ENCODE results near the gene TXNDC5.

Gene TXNDC5

GRCh38 chr6:7910654-7911344 lies at the start of gene TXNDC5:
Gene TXNDC5, minus strand, starts transcription at chr6:7910788. Its CDS starts 12 bp downstream, at chr6:7910776.
- peak in 54 of 56 donors; percentile 26 to 89 (median 65) for DNase-seq

DNA sequence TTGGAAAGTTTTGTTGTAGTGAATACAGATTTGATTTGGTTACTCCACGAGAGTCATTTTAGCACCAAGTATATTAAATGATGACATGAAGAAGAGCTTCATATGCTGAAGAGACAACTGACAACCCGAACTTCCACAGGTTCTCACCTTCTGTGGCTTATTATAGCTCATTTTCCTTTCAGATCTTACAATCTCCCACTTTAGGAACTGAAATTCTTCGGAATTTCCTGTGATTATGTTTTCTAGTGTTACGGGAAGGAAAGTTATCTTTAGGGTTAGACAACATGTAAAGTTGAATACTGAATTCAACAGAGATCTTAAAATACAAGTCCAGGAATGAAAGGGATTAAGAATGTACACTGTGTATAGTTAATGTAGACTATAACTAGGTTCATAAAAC lies 49.6 kb upstream of the TXNDC5 start:
- no peak for DNase-seq

- no peak for DNase-seq
These were observed 48.9 kb upstream of the TXNDC5 start for GRCh38 chr6:7959453-7959852.

DNA sequence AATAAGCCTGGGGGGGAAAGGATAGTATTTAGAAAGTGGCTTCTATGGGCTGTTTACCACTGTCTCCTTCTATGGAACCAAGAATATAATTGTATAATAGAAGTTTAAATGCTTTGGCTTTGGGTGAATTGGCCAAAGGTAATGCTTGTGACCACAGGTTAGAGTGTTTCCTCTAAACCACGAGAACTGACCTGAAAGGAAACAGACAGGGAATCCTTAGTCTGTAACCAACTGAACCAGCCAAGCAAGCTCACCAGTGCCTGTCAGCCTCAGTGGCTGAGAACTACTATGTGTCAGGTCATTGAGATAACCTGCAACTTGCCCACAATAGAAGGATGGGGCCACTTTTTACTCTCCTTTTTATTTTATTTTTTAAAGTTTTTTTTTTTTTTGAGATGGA lies 47.9 kb upstream of the TXNDC5 start:
- no peak for DNase-seq

DNA sequence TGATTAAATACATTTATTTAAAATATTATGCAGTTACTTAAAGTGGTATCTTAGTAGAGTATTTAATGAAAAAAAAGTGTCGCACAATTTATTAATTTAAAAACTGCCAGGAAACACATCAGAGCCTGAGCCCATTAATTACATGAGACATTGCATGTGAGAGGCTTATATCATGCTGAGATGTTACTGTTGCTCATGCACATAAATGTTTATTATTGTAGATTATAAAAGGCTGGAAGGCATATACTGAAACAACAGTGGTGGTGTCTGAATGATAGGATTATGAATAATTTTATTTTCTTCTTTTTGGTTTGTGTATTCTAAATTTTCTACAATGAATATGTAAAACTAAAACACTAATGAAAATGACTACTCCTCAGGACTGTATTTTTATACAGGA lies 45.7 kb upstream of the TXNDC5 start:
- no peak for DNase-seq

DNA sequence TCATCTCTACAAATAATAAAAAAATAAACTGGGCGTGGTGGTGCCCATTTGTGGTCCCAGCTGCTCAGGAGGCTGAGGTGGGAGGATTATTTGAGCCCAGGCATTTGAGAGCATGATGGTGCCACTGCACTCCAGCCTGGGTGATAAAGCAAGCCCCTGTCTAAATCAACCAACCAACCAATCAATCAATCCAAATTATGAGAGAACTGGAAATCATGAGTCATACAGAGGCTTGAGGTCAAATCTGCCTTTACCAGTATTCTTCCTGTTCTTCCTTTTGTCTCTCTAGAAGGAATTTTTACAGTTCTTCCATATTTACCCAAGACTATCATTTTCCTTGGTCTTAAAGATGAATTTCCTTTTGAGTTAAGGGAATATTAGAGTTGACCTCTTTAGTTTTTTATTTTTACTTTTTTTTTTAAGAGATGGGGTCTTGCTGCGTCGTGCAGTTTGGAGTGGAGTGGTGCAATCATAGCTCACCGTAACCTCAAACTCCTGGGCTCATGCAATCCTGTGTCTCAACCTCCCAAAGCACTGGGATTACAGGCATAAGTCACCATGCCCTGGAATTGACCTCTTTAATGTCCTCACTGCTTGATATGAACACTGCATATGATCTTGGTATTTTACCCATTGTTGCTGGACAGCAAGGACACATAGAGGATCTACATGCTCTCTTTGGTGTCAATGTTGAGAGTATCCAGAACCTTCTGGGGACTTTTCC lies 44.1 kb upstream of the TXNDC5 start:
- no peak for DNase-seq

DNA sequence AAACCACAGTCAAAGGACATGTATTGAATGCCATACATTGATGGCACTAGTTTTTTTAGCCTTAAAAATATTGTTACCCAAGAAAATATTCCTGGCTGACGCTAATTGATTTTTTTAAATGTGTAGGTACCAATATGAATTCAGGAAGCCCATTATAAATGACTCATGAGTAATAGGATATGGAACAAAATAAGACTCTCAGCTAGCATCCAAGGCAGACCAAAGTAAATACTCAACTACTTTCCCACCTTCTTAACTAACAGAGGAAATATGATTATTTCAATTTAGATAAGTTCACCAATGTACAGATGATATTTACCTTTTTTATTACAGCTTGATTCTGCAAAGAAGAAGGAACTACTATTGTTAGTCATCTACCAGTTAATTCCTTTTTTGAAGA lies 43.2 kb upstream of the TXNDC5 start:
- no peak for DNase-seq

- DNase-seq: peak in 5 of 56 donors; percentile 5 to 64 (median 21)
These were observed 29.3 kb upstream of the TXNDC5 start for GRCh38 chr6:7939864-7940228.

DNA sequence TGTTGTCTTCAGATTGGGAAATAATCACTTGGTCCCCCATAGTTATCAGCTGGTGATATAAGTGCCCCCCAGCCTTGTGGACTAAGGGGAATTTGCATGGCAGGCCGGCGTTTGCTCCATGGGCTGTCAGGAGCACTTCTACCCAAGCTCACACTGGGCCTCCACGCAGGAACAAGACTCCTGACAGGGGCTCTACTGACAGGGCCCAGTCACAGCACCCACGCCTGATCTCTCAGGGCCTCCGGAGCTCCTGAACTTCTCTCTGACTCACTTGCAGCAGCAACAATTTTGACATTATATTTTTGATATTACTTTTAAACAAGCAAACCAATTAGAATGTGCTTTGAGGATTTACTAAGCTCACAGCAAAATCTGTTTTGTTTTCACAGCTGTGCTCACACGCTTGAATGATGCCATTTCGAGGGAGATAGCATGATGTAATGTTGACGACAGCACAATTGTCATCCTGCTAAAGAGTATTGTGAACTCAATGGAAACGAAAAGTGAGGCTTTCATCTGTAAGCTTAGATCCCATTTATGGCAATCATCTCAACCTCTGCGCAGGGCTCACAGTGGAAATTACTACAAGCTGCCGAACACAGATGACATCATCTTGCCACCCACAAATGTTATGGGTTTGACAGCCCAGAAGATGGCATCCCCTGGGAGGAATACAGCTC lies 28.7 kb upstream of the TXNDC5 start:
- DNase-seq: peak in 22 of 56 donors; percentile 9 to 78 (median 43)

- no peak for DNase-seq
These were observed 28.1 kb upstream of the TXNDC5 start for GRCh38 chr6:7938562-7939183.

- DNase-seq: no peak
These were observed 23.2 kb upstream of the TXNDC5 start for GRCh38 chr6:7933794-7934193.

GRCh38 chr6:7932625-7933024 lies 22.0 kb upstream of the TXNDC5 start:
- no peak for DNase-seq

DNA sequence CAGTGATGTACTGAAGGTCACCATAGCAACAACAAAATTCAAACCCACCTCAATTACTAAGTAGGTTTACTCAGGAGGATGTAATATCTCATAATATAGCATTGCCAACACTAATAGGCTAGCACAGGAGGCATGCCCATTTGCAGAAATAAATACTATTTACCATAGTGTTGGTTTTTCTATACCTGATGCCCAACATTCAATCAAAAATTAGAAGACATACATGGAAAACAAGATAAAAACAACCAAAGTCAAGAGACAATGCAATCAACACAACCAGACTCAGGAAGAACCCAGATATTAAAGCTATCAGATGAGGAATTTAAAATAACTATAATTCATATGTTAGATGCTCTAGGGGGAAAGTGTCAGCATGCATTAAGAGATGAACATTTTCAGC lies 14.3 kb upstream of the TXNDC5 start:
- no peak for DNase-seq

DNA sequence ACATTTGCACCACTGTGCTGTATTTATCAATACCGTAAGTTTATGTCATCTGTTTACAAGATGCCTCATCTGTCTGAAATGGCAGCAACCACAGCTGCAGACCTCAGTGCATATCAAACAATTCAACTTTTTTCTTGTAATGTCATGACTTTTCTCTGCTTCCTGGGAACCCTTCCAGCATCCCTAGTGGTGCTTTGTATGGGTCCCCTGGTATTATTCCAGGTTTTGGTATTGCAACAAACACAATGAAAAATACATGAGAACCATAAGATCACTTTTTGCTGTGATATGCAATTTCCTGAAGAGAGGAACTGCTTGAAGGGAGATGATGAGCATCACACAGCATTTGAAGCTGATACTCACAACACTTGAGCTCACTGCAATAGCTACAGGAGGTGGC lies 12.0 kb upstream of the TXNDC5 start:
- DNase-seq: no peak

- no peak for DNase-seq
These were observed 11.1 kb upstream of the TXNDC5 start for GRCh38 chr6:7921632-7922092.

DNA sequence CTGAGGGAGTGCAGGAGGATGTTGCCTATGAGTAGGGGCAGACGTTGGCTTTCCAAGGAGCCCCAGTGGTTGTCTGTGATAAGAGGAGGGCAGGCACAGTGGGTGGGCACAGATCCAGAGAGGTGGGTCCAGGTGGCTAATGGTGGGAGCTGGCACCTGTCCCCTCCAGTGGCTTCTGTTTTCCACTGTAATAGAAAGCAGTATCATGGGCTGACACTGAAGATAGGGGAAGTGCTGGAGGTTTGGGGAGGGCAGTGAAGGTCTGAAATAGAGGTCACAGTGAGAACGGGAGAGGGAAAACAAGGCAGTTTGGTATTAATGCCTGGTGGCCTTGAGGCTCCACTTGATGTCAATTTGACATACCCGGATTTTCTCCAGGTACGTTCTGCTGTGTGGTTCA lies 10.5 kb upstream of the TXNDC5 start:
- DNase-seq: no peak

DNA sequence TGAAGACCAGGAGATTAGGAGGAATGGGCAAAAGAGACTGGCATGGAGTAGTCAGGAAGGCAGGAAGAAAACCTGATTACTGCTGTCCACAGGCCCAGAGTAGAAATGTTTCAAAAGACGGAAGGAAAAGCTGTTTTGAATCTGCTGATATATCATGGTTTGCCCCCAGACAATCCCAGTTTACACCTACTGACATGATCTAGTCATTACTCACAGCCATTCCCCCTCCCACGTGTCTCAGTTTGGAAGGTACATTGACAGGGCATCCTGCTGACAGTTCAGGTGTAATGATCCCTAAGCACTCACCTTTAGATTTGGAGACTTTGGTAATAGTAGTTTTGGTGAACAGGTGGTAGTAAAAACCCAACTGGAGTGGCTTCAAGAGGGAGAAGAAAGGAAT lies 9.8 kb upstream of the TXNDC5 start:
- peak in 7 of 56 donors; percentile 5 to 29 (median 14) for DNase-seq

DNA sequence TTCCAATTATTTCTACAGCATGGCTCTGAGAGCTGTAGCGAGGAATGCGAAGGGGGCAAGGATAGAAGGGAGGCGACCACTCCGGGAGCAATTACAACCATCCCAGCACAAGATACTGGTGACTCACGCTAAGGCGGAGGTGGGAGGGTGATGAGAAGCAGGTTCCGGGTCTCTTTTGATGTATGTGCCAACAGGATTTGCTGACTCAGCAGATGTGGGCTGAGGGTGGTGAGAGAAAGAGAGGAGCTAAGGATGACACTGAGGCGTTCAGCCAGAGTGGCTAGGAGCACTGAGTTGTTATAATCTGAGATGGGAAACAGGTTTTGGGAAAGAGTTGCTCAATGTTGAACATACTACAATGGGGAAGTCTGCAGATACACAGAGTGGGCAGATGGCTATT lies 9.3 kb upstream of the TXNDC5 start:
- peak in 29 of 56 donors; percentile 9 to 72 (median 35) for DNase-seq

- DNase-seq: no peak
These were observed 7.8 kb upstream of the TXNDC5 start for GRCh38 chr6:7918403-7918802.

- DNase-seq: no peak
These were observed 7.1 kb upstream of the TXNDC5 start for GRCh38 chr6:7917729-7918128.

DNA sequence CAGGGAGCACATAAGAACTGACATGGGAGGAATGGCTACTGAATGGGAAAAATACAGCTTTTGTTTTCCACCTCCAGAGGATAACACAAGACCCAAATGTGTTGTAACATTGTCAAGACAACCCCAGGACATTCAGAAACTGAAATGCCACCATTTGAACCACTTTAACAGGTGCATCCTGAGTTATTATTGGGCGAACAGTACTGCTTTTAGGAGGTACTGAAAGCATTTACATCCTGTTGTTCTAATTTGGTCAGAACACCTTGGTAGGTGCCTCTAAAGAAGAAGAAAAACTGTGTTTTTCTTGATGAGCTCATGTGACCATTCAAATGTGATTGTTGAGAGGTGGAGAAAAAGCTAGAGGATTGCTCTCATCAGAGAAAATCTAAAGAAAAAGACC lies 6.4 kb upstream of the TXNDC5 start:
- no peak for DNase-seq
